GM21723 (cell line): ENCODE measurements around the gene ACBD3.

ENCODE experiments used
- ATAC-seq: cut with Tn5 transposase; IDR thresholded peaks from one replicate; pipeline ENCODE4 v1.9.1; 2021; ENCODE audit warnings: mild to moderate bottlenecking, moderate library complexity; ENCODE audit not compliant: unreplicated experiment

The ACBD3 gene

GRCh38 chr1:226135059-226135651 is 51.4 kb downstream of the ACBD3 start:
- ATAC-seq, result no peak

DNA sequence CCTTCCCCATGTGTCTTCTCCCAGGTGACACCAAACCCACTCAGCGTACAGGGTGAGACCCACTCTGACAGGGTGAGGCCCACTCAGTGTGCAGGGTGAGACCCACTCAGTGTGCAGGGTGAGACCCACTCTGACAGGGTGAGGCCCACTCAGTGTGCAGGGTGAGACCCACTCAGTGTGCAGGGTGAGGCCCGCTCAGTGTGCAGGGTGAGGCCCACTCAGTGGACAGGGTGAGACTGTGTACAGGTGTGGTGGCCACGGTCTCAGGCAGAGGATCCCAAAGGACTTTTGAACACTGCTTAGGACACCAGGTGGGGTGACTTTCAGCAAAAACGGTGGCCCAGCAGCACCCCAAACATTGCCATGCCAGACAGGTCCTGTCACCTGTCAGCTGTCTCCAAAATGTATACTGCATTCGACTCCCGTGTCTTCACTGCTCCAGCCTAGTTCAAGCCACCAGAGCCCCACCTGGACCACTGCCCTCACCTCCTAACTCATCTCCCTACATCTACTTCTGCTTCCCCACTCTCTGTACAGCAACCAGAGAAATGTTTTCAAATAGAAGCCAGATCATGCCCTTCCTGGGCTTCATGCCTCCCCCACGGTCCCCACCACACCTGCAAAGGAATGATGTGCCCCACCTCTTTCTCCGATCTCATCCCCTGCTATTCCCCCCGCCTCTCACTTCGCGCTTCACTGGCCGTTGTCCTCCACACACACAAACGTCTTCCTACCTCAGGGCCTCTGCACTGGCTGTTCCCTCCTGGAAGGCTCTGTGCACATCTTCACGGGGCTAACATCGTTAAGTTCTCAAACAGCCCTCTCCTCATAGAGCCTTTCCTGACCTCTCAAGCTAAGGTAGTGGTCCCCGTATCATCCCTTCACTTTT is 52.1 kb downstream of the ACBD3 start:
- ATAC-seq, result no peak

DNA sequence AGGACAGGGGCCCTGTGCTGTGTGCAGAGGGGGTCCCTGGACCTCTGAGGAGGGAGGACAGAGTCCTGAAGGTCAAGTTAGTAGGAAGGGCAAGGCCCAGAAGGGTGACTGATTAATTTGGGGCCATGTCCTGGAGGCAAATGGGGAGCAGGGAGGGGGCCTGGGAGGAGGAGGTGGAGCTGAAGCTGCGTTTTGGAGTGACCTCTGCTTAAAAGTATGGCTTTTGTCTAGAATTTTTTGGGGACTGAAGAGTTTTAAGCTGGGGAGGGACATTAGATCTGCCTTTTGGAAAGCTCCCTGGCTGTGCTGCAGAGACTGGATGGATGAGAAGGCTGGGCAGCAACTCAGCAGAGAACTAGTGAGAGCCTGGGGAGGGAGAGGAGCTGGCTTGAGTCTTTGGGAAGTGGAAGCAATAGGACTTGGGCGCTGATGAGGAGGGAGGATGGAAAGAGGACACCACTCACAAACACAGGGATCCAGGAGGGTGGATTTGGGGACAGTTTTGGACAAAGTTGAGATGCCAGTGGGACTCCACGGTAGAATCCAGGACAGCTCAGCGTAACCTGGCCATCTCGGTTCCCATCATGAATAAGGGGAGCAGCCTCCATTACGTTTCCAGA is 52.9 kb downstream of the ACBD3 start:
- no peak for ATAC-seq

DNA sequence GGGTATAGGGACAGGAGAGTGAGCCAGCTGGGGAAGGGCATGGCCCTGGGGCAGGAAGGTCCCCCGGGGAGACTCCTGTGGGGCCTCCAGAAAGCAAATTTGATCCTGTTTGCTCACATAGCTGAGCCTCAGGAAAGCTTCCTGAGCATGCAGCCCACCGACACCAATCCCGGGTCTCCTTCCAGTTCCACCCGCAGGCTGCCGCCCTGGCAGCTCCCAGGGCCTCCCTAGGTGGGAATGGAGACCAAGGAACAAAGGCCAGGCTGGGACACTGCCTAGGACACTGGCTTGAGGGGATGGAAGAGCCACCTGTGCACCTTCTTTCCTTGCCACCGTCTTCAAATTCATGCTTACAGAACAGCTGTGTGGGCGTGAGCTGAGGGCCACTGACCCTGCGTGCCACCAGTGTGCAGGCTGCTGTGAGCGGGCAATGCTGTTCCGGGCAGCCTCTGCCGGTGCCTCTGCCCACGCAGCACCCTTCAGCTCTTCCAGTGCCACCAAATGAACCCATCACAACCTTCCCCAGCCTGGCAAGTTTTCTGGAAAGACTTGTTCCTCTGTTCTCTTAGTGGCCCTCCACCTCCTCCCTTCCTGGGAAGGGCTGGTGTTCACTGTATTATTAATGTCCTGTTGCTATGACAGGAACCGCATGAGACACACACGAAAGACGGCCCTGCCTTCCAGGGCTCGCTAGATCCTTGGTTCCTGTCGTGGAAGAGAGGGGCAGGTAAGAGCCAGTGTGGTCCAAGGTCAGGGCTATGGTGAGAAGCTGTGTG is 53.6 kb downstream of the ACBD3 start:
- ATAC-seq, result no peak

- ATAC-seq, result no peak
These were observed 54.9 kb downstream of the ACBD3 start for GRCh38 chr1:226131639-226132038.

DNA sequence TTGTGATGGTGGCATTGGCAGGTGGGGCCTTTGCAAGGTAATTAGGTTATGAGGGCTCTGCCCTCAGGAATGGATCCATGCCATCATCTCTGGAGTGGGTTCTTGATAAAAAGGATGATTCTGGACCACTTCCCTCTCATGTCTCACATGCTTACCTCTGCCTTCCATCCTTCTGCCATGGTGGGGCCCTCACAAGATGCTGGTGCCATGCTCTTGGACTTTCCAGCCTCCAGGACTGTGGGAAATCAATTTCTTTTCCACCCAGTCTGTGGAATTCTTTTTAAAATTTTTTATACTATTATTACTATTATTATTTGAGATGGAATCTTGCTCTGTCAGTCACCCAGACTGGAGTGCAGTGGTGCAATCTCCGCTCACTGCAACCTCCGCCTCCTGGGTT is 57.3 kb downstream of the ACBD3 start:
- no peak for ATAC-seq

DNA sequence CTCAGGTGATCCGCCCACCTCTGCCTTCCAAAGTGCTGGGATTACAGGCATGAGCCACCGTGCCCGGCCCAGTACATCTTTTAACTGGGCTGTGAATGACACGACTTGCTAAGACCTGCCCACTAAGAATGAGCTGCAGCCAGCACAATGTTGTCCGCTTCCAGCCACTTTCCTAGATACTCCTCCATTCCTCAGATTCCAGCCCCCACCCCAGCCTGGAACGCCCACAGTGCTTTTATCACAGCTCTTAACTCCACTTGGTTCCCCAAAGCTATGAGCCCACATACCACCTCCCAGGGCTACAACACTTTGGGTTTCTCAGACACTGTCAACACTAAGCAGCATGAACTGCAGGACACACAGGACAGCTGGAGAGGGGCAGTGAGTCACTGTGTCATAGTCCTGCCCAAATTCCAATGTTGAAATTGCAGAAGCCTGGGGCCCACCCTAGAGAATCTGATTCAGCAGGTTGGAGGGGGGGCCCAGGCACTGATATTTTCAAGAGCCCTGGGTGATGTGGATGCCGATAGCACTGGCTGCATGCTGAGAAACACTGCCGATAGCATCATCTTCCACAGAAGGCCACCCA is 58.0 kb downstream of the ACBD3 start:
- ATAC-seq, result no peak

GRCh38 chr1:226126824-226127569 is 59.5 kb downstream of the ACBD3 start:
- ATAC-seq, result peak; percentile 3

DNA sequence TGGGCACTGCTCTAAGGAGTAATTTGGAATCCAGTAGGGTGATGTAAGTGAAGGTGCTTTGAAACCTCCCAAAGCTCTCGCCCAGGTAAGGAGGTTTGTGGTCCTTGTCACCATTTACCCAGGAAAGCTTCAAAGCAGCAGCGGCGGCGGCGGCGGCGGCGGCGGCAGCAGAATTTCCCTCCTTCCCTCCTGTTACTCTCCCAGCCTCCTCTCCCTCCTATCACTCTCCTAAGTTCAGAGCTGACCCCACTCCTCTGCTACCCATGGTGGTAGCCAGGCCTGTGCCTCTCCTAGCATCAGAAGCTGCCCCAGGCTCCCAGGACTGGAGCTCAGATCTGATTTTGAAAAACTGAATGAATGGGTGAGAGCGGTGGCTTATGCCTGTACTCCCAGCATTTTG is 60.7 kb downstream of the ACBD3 start:
- ATAC-seq, result no peak

GRCh38 chr1:226125097-226125630 is 61.4 kb downstream of the ACBD3 start:
- peak; percentile 23 for ATAC-seq

DNA sequence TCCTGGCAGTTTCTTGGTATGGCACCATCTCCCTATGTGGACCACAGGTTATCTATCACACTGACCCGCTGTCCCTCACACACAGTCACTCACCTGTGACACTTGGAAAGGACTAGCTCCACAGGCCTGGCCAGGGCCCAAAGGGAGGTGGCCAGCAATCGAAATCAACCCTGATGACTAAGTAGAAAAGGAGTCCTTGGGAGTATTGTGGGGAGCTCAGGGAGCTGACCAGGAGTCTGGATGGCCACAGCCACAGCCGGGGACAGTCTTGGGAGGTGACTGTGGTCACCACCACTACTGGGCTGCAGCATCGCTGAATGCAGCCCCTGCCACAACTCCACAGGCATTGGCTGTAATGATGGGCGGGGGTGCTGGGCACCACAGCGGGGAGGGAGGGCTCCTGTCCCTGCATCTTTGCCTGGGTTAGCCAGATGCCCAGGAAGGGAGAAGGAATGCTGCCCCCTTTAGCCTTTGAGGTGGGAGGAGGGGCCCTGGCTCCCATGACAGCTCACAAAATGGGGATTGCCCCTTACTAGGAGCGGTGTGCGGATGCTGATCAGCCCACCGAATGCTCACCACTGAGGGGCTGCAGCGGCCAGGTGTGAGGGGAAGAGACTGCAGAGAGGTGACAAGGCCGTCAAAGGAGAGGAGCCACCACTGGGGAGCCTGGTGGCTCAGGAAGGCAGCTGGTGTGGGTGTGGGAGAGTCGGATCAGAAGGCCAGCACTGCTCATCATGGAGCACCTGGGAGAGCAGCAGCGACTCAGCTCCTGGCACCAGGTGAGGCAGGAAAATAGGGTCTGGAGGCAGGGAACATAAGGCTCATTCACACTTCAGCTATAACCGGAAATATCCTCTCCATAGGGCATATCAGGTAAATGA is 62.7 kb downstream of the ACBD3 start:
- no peak for ATAC-seq

DNA sequence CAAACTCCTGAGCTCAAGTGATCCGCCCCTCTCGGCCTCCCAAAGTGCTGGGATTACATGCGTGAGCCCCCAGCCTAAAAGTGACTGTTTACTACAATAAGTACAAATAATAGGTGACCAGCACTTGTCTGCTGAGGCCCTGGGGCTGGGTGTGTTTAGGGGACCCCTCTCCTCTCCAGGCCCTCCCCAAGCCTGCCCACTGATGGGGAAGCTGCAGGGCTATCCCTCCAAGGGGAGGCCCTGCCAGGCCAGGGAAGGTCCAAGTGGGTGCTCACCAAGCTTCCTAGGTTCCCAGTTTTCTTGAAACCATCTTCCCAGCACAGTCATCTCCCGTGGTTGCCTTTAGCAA is 63.4 kb downstream of the ACBD3 start:
- no peak for ATAC-seq

DNA sequence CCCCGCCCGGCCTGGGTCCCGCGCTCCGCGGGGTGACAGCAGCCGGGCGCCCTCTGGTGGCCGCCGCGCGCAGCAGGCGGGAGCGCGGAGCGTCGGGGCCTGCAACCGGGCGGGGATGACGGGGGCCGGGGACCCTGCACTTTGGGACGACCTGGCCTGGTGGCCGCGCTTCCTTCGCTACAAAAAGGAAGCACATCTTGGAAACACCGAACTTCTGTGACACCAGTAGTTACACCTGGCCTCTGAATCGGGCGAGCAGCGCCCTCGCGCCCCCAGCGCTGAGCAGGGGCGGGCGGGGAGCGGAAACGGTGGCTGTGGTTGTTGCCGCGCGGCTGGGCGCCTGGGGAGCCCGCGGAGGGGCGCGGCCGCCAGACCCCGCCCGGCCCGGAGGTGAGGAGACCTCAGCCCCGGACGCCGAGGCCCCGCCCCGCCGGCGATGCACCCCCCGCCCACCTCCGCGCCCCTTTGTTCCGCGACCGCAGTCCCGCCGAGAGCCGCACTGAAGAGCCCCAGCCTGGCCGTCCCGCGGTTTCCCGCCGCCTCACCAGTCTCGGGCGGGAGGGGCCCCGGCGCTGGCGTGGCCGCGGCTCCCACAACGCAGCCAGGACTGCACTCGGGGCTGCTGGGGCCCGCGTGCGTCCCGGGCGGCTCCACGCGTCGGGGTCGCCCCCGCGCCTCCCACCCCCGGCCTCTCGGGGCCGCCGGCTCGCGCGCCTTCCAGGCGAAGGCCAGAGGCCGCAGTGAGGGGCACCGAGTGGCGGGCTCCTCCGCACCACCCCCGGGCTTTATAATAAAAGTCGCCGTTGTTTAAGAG is 64.7 kb downstream of the ACBD3 start:
- peak; percentile 64 for ATAC-seq

GRCh38 chr1:226121049-226121586 is 65.4 kb downstream of the ACBD3 start:
- no peak for ATAC-seq

DNA sequence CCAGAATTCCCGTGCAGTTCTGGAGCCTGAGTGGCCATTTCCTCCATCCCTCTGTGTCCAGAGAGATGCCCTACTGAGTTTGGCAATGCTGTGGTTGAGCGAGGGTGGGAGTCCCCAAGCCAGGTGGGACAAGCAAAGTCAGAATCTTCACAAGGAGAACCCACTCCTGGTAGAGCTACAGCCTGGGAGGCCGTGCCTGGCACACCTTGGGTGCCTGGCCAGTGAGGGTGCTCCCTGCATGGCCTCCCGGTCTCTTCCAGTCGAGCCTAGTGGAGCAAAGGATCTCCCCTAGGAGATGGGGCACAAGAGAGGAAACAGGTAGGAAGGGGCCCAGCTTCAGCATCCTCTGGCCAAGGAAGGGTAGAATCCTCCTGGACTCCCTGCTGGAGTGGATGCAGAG is 66.1 kb downstream of the ACBD3 start:
- no peak for ATAC-seq

DNA sequence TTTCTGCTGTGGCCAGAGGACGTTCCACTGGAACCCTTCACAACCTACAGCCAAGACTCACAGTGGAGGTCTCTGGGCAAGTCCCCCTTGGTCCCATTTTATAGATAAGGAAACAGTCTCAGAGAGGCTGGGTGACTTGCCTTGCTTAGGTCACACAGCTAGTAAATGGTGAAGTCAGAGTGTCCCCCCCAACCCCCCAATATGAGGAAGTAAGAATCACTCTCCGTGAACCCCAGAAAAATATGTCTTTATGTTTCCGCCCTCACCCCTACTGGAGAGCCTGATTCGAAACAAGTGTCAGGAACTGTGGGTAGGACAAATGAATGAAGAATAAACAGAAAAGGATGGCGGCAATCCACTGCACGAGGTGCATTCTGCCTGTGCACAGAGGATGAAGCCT is 67.4 kb downstream of the ACBD3 start:
- no peak for ATAC-seq

DNA sequence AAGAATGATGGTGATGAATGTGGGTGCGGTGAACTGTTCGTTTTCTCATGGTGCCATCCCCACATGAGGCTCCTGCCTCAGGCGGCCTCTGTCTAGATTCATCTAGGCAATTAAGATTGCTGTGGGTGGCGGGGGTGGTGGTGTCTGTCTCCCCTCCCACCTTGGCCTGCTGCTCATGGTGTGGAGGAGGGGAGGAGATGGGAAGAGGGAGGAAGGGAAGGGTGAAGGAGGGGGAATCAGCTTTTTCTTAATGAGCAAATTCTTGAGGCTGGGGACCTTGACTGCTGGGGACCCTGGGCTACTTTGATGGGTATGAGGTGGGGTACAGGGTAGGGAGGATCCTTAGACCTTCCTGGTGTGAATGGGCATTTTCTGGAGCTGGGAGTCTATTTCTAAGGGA is 68.2 kb downstream of the ACBD3 start:
- no peak for ATAC-seq

- ATAC-seq, result no peak
These were observed 69.2 kb downstream of the ACBD3 start for GRCh38 chr1:226117330-226117729.
